ENCODE results near the gene LACTB. TPM values are rescaled to one million over a fixed set of nuclear protein-coding genes. Genes with fewer than 3 reads are reported as not detected.

Gene LACTB
- total RNA-seq, 2 experiments from 2014 or later, result 12.4 to 13.5 TPM

- POLR2A ChIA-PET, result no interaction called here
- ATAC-seq (ENCODE audit: low read depth), result no peak
- no peaks in the 10 kb centered on the region for H3K36me3 Mint-ChIP-seq
- H3K27ac Mint-ChIP-seq, result no peak overlapping the region
- no peaks in the 10 kb centered on the region for H3K9me3 Mint-ChIP-seq
- H3K4me3 Mint-ChIP-seq, result no peak overlapping the region
- no peak for DNase-seq
- no peaks in the 10 kb centered on the region for H3K4me1 Mint-ChIP-seq
- H3K27me3 Mint-ChIP-seq, result peaks cover 4% of the 10 kb centered on the region
These were observed 59.1 kb downstream of the LACTB start for GRCh38 chr15:63180746-63181145.

- Mint-ChIP-seq H3K27ac (no peak overlapping the region), H3K4me1 (no peaks in the 10 kb centered on the region), H3K4me3 (no peak overlapping the region), H3K36me3 (no peaks in the 10 kb centered on the region), H3K9me3 (no peaks in the 10 kb centered on the region), H3K27me3 (peaks cover 4% of the 10 kb centered on the region)
- POLR2A ChIA-PET, result no interaction called here
- no peak for DNase-seq
- no peak for ATAC-seq (ENCODE audit: low read depth)
These were observed 60.0 kb downstream of the LACTB start for GRCh38 chr15:63181648-63182047.

- ATAC-seq (ENCODE audit: low read depth) (no peak), DNase-seq (no peak)
- Mint-ChIP-seq H3K36me3 (peaks cover 4% of the 10 kb centered on the region), H3K9me3 (no peaks in the 10 kb centered on the region), H3K4me1 (peaks cover 9% of the 10 kb centered on the region), H3K27me3 (peaks cover 2% of the 10 kb centered on the region), H3K4me3 (no peak overlapping the region), H3K27ac (no peak overlapping the region)
- POLR2A ChIA-PET, result interaction anchor here (0.6 kb wide), 1 partner anchor 46 kb away, joined by 4 read pairs; no protein-coding TSS in a partner anchor
These were observed 63.5 kb downstream of the LACTB start for GRCh38 chr15:63185206-63185605.

GRCh38 chr15:63186065-63186464 lies 64.4 kb downstream of the LACTB start:
- Mint-ChIP-seq H3K36me3 (peaks cover 6% of the 10 kb centered on the region), H3K27me3 (peaks cover 2% of the 10 kb centered on the region), H3K9me3 (no peaks in the 10 kb centered on the region), H3K4me1 (peaks cover 13% of the 10 kb centered on the region), H3K4me3 (no peak overlapping the region), H3K27ac (no peak overlapping the region)
- ATAC-seq (ENCODE audit: low read depth) (no peak), DNase-seq (no peak)
- POLR2A ChIA-PET, result interaction anchor here (0.5 to 1.2 kb wide), 2 partner anchors 89 to 1366 kb away, joined by 3 to 5 read pairs; no protein-coding TSS in a partner anchor

GRCh38 chr15:63187589-63188226 lies 66.0 kb downstream of the LACTB start:
- ATAC-seq (ENCODE audit: low read depth) (no peak), DNase-seq (no peak)
- Mint-ChIP-seq H3K9me3 (no peaks in the 10 kb centered on the region), H3K4me1 (peaks cover 26% of the 10 kb centered on the region), H3K27me3 (no peaks in the 10 kb centered on the region), H3K27ac (no peak overlapping the region), H3K4me3 (peak overlapping the region; percentile 97), H3K36me3 (peaks cover 15% of the 10 kb centered on the region)
- POLR2A ChIA-PET, result interaction anchor here (0.8 kb wide), 1 partner anchor 30 kb away, joined by 3 read pairs; the partner anchor contains the start of gene RPS27L

- no peak for DNase-seq
These were observed 66.7 kb downstream of the LACTB start for GRCh38 chr15:63188247-63188925.

GRCh38 chr15:63188926-63189871 lies 67.5 kb downstream of the LACTB start, which contains the start of gene RAB8B:
RAB8B (plus strand) TSS chr15:63189606; CDS start chr15:63189625, 19 bp downstream.
- H3K4me3 Mint-ChIP-seq, result peak within 1 kb of the TSS; percentile 97
- POLR2A ChIA-PET, result interaction anchor here (0.8 to 1.6 kb wide), 4 partner anchors 22 to 42 kb away, joined by 4 to 8 read pairs (median 6); partner anchors contain the start of gene RPS27L
- H3K4me1 Mint-ChIP-seq, result peaks cover 37% of the 10 kb centered on the region
- ATAC-seq (ENCODE audit: low read depth) (peak; percentile 87), DNase-seq (peak; percentile 98)
- H3K27ac Mint-ChIP-seq, result peak within 1 kb of the TSS; percentile 93
- H3K27me3 Mint-ChIP-seq, result no peaks in the 10 kb centered on the region
- H3K9me3 Mint-ChIP-seq, result no peaks in the 10 kb centered on the region
- H3K36me3 Mint-ChIP-seq, result peaks cover 15% of the 10 kb centered on the region

More at GRCh38 chr15:63188247-63188925, 66.7 kb downstream of the LACTB start:
- Mint-ChIP-seq H3K4me1 (peaks cover 31% of the 10 kb centered on the region), H3K36me3 (peaks cover 15% of the 10 kb centered on the region), H3K9me3 (no peaks in the 10 kb centered on the region), H3K27ac (peak overlapping the region; percentile 93), H3K4me3 (peak overlapping the region; percentile 97), H3K27me3 (no peaks in the 10 kb centered on the region)
- POLR2A ChIA-PET, result interaction anchor here (0.8 to 1.6 kb wide), 4 partner anchors 22 to 41 kb away, joined by 3 to 8 read pairs (median 4); partner anchors contain the start of gene RPS27L
- ATAC-seq (ENCODE audit: low read depth), result no peak

- POLR2A ChIA-PET, result interaction anchor here (1.0 to 2.9 kb wide), 7 partner anchors 21 to 87 kb away, joined by 3 to 28 read pairs (median 8); partner anchors contain the start of genes APH1B and RPS27L
- ATAC-seq (ENCODE audit: low read depth) (no peak), DNase-seq (no peak)
- Mint-ChIP-seq H3K27ac (peak overlapping the region; percentile 93), H3K4me3 (peak overlapping the region; percentile 97), H3K4me1 (peaks cover 44% of the 10 kb centered on the region), H3K36me3 (peaks cover 16% of the 10 kb centered on the region), H3K27me3 (no peaks in the 10 kb centered on the region), H3K9me3 (no peaks in the 10 kb centered on the region)
These were observed 68.5 kb downstream of the LACTB start for GRCh38 chr15:63189941-63190768.

GRCh38 chr15:63190769-63191649 lies 69.3 kb downstream of the LACTB start:
- Mint-ChIP-seq H3K9me3 (no peaks in the 10 kb centered on the region), H3K4me1 (peaks cover 52% of the 10 kb centered on the region), H3K27me3 (no peaks in the 10 kb centered on the region), H3K36me3 (peaks cover 20% of the 10 kb centered on the region), H3K4me3 (peak overlapping the region; percentile 97), H3K27ac (peak overlapping the region; percentile 95)
- ATAC-seq (ENCODE audit: low read depth) (no peak), DNase-seq (no peak)
- POLR2A ChIA-PET, result interaction anchor here (1.0 to 2.9 kb wide), 13 partner anchors 10 to 307 kb away, joined by 3 to 28 read pairs (median 5); partner anchors contain the start of genes APH1B and RPS27L

All from activated naive CD8-positive, alpha-beta T cell treated with anti-CD3 and anti-CD28 coated beads, Interleukin-2, amount 10 ng/mL, durations not matched to agents 7 days and 5 days (primary cell).